DMS153 (cell line): ENCODE measurements around the gene ZNF574.

Experiments
- DNase-seq: peaks from one replicate; lab custom pipeline; 2025; lab: John Stamatoyannopoulos, UW

Gene ZNF574

DNA sequence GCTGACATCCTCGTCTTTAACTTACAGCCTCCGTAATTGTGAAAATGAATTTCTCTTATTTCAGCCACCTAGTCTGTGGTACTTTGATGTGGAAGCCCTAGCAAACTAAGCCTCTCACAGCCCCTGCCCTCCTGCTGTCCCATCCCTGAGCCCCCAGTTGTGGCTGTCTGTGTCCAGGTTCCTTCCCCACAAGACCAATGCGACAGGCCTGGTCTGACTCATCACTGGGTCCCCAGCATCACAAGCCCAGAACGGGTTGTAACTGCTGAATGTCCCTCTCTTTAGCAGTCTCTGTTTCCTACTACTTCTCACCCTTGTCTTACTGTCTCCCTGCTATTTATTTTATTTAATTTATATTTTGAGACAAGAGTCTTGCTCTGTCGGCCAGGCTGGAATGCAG is 50.6 kb downstream of the ZNF574 start:
- no peak for DNase-seq

- DNase-seq: no peak
Measured at GRCh38 chr19:42129399-42130253, 53.7 kb downstream of the ZNF574 start.

GRCh38 chr19:42130254-42130573 is 54.2 kb downstream of the ZNF574 start:
- no peak for DNase-seq
